Suprapubic skin (tissue), 4 donors: Measurements from ENCODE around the gene MYO5C. TPM values are rescaled to one million over a fixed set of nuclear protein-coding genes. Genes with fewer than 3 reads are reported as not detected.
A peak's percentile ranks its signal among the peaks of the same experiment; 100 is the strongest.

Experiments
- DNase-seq, 2 donors: peaks; one replicate each; pipeline ENCODE4 v3.0.0-alpha.2; 2019; ENCODE audit warnings: low spot score in 2 of 2
- H3K27ac ChIP-seq: fragments of 200-600 bp; sonication (generic); one replicate; pipeline ENCODE4 v1.5.1; 2019
- H3K27me3 ChIP-seq: fragments of 200-600 bp; sonication (generic); one replicate; pipeline ENCODE4 v1.5.1; 2019
- H3K36me3 ChIP-seq: fragments of 200-600 bp; sonication (generic); one replicate; pipeline ENCODE4 v1.5.1; 2019
- H3K4me1 ChIP-seq: fragments of 200-600 bp; sonication (generic); one replicate; pipeline ENCODE4 v1.5.1; 2019
- H3K4me3 ChIP-seq: fragments of 200-600 bp; sonication (generic); one replicate; pipeline ENCODE4 v1.5.1; 2019; ENCODE audit warnings: mild to moderate bottlenecking
- H3K9me3 ChIP-seq: fragments of 200-600 bp; sonication (generic); one replicate; pipeline ENCODE4 v1.5.1; 2019
- EP300 ChIP-seq: sonication (generic); formaldehyde crosslinking; IDR thresholded peaks from one replicate; pipeline ENCODE4 v1.6.1; 2017; ENCODE audit warnings: antibody characterized with exemption
- POLR2A ChIP-seq, 2 donors: fragments of 450-650 bp; IDR thresholded peaks; one replicate each; pipeline ENCODE4 v1.6.1; 2017; ENCODE audit warnings: antibody characterized with exemption in 2 of 2, mild to moderate bottlenecking in 2 of 2, moderate library complexity in 2 of 2
- POLR2AphosphoS5 ChIP-seq, 3 donors: sonication (generic); formaldehyde crosslinking; IDR thresholded peaks; one replicate each; pipeline ENCODE4 v1.6.1; 2017; ENCODE audit warnings: antibody characterized with exemption in 3 of 3
- WGBS: methylation state at CpG from one replicate; pipeline ENCODE4 v1.1.5; 2018; 5-methylcytosine and 5-hydroxymethylcytosine counted together
- total RNA-seq, 4 donors: library from RNA; depleted of rRNA; stranded (reverse); fragments of >200 nt; gene quantifications; one replicate each; pipeline ENCODE4 v1.1.0, GENCODE V29; 2016
- TF ChIP-seq, protein P1 (sequence below), 2 donors: fragments of 200-600 bp in 1 of 2; fragments of 450-650 bp in 1 of 2; sonication (generic) in 1 of 2; IDR thresholded peaks; one replicate each; pipeline ENCODE4 v1.5.1; 2016 to 2019; ENCODE audit warnings: antibody characterized with exemption in 2 of 2, mild to moderate bottlenecking in 1 of 2, moderate library complexity in 1 of 2

Gene MYO5C, protein sequence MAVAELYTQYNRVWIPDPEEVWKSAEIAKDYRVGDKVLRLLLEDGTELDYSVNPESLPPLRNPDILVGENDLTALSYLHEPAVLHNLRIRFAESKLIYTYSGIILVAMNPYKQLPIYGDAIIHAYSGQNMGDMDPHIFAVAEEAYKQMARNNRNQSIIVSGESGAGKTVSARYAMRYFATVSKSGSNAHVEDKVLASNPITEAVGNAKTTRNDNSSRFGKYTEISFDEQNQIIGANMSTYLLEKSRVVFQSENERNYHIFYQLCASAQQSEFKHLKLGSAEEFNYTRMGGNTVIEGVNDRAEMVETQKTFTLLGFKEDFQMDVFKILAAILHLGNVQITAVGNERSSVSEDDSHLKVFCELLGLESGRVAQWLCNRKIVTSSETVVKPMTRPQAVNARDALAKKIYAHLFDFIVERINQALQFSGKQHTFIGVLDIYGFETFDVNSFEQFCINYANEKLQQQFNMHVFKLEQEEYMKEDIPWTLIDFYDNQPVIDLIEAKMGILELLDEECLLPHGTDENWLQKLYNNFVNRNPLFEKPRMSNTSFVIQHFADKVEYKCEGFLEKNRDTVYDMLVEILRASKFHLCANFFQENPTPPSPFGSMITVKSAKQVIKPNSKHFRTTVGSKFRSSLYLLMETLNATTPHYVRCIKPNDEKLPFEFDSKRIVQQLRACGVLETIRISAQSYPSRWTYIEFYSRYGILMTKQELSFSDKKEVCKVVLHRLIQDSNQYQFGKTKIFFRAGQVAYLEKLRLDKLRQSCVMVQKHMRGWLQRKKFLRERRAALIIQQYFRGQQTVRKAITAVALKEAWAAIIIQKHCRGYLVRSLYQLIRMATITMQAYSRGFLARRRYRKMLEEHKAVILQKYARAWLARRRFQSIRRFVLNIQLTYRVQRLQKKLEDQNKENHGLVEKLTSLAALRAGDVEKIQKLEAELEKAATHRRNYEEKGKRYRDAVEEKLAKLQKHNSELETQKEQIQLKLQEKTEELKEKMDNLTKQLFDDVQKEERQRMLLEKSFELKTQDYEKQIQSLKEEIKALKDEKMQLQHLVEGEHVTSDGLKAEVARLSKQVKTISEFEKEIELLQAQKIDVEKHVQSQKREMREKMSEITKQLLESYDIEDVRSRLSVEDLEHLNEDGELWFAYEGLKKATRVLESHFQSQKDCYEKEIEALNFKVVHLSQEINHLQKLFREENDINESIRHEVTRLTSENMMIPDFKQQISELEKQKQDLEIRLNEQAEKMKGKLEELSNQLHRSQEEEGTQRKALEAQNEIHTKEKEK (N-terminal part only)
- 10 to 100 TPM; 11.2 to 31.5 (median 14.9) TPM for total RNA-seq

DNA sequence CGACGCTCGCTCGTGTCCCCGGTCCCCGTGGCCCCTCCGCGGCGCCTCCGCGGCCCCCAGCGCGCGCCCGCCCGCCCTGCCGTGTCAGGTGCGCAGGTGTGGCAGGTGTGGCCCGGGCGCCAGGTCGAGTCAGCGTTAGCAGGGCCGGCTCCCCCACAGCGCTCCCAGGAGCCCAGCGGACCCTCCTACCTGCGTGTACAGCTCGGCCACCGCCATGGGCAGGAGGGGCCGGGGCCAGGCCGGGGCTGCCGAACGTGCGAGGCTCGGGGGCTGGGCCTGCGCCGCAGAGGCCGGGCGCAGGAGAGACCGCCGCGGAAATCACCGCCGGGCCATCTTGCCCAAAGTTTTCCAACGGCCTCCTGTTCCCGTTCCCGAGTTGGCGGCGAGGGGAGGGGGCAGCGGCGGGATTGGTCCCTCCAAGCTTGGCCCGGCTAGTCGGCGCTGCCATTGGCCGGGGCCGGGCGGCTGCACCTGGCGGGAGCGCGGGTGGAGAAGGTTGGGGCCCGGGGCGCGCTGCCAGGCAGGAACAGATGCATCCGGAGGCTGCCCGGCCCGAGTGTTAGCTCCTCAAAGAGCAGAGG is at the start of gene MYO5C:
Gene MYO5C, minus strand, starts transcription at position 384 of the 581 bp plus-strand sequence. Its CDS starts 168 bp downstream, at position 216.
- H3K4me3 ChIP-seq, result peak within 1 kb of the TSS; percentile 72

DNA sequence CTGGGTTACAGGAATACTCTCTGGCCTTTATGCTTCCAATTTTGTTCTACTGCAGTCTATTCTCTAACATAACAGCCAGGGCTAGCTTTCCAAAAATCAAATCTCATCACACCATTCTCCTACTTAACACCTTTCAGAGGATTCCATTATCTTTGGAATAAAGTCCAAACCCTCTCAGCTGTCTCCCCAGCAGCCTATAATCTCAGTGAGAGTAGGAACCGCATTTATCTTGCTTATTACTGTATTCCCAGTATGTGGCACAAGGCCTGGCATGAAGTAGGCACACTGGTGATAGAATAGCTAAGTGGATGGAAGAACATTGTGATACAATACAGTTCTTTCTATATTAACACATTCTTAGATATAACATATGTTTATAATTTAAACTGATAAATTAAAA is 49.0 kb upstream of the MYO5C start:
- DNase-seq, result no peak
- TF ChIP-seq EP300 (no peak), POLR2AphosphoS5 (IDR thresholded peaks at IDR 0.05) (no peak), POLR2A (IDR thresholded peaks at IDR 0.05) (no peak)
- TF ChIP-seq, protein P1, sequence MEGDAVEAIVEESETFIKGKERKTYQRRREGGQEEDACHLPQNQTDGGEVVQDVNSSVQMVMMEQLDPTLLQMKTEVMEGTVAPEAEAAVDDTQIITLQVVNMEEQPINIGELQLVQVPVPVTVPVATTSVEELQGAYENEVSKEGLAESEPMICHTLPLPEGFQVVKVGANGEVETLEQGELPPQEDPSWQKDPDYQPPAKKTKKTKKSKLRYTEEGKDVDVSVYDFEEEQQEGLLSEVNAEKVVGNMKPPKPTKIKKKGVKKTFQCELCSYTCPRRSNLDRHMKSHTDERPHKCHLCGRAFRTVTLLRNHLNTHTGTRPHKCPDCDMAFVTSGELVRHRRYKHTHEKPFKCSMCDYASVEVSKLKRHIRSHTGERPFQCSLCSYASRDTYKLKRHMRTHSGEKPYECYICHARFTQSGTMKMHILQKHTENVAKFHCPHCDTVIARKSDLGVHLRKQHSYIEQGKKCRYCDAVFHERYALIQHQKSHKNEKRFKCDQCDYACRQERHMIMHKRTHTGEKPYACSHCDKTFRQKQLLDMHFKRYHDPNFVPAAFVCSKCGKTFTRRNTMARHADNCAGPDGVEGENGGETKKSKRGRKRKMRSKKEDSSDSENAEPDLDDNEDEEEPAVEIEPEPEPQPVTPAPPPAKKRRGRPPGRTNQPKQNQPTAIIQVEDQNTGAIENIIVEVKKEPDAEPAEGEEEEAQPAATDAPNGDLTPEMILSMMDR (IDR thresholded peaks at IDR 0.05), result no peak
- Histone ChIP-seq H3K9me3 (no peaks in the 10 kb centered on the region), H3K27me3 (no peaks in the 10 kb centered on the region), H3K36me3 (peaks cover 46% of the 10 kb centered on the region), H3K4me1 (no peaks in the 10 kb centered on the region), H3K27ac (no peak overlapping the region), H3K4me3 (no peak overlapping the region)
- 96% methylated on average over 1 of the region's 1 CpG for WGBS

More for the DNA sequence above, at the start of gene MYO5C:
- Histone ChIP-seq H3K27me3 (peaks cover 10% of the 10 kb centered on the region), H3K27ac (peak within 1 kb of the TSS; percentile 82), H3K36me3 (no peaks in the 10 kb centered on the region), H3K9me3 (no peaks in the 10 kb centered on the region), H3K4me1 (peaks cover 16% of the 10 kb centered on the region)
- DNase-seq, result peak; percentile 83 to 88
- WGBS, result under 1% methylated on average over 9 of the region's 65 CpGs
- TF ChIP-seq POLR2A (IDR thresholded peaks at IDR 0.05) (no peak), POLR2AphosphoS5 (IDR thresholded peaks at IDR 0.05) (peak in 1 of 3 donors; percentile 58)

DNA sequence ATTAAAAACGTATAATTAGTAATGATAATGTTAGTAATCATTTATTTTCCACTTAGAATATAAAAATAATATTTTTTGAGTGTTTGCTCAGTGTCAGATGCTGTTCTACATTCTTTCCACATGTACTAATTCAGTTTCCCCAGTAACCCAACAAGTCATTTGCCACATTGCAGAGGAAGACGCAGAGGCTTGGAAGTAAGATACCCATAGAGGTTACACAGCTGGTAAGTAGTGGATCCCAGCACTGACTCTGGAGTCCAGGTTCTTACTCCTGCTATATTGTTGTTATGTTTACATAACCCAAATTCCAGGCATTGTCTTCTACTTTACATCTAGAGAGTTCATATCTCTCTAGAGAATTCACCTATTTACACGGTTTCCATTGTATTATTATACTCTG is 48.2 kb upstream of the MYO5C start:
- TF ChIP-seq EP300 (no peak), POLR2AphosphoS5 (IDR thresholded peaks at IDR 0.05) (no peak), POLR2A (IDR thresholded peaks at IDR 0.05) (no peak)
- TF ChIP-seq, protein P1 (IDR thresholded peaks at IDR 0.05), result no peak
- no peak overlapping the region for H3K4me3 ChIP-seq
- H3K27me3 ChIP-seq, result no peaks in the 10 kb centered on the region
- no peaks in the 10 kb centered on the region for H3K9me3 ChIP-seq
- 84% methylated on average over 3 of the region's 3 CpGs for WGBS
- no peaks in the 10 kb centered on the region for H3K4me1 ChIP-seq
- no peak overlapping the region for H3K27ac ChIP-seq
- H3K36me3 ChIP-seq, result peaks cover 42% of the 10 kb centered on the region
- no peak for DNase-seq

- no peaks in the 10 kb centered on the region for H3K27me3 ChIP-seq
- H3K36me3 ChIP-seq, result peaks cover 46% of the 10 kb centered on the region
- TF ChIP-seq POLR2A (IDR thresholded peaks at IDR 0.05), result no peak
- TF ChIP-seq EP300, result no peak
- TF ChIP-seq, protein P1 (IDR thresholded peaks at IDR 0.05), result no peak
- no peak for TF ChIP-seq POLR2AphosphoS5 (IDR thresholded peaks at IDR 0.05)
- no peak overlapping the region for H3K4me3 ChIP-seq
- no peaks in the 10 kb centered on the region for H3K4me1 ChIP-seq
- 96% methylated on average over 16 of the region's 16 CpGs for WGBS
- H3K9me3 ChIP-seq, result no peaks in the 10 kb centered on the region
- DNase-seq, result no peak
- H3K27ac ChIP-seq, result no peak overlapping the region
Measured at GRCh38 chr15:52340093-52340492, 44.5 kb upstream of the MYO5C start.

GRCh38 chr15:52338891-52339290 is 43.3 kb upstream of the MYO5C start:
- H3K36me3 ChIP-seq, result peaks cover 39% of the 10 kb centered on the region
- H3K4me3 ChIP-seq, result no peak overlapping the region
- H3K9me3 ChIP-seq, result no peaks in the 10 kb centered on the region
- no peak overlapping the region for H3K27ac ChIP-seq
- WGBS, result 100% methylated on average over 1 of the region's 1 CpG
- DNase-seq, result no peak
- TF ChIP-seq POLR2AphosphoS5 (IDR thresholded peaks at IDR 0.05) (no peak), POLR2A (IDR thresholded peaks at IDR 0.05) (no peak), EP300 (no peak)
- TF ChIP-seq, protein P1 (IDR thresholded peaks at IDR 0.05), result no peak
- H3K4me1 ChIP-seq, result no peaks in the 10 kb centered on the region
- no peaks in the 10 kb centered on the region for H3K27me3 ChIP-seq
